ENCODE data around the gene TNFRSF14. TPM values are rescaled to one million over a fixed set of nuclear protein-coding genes. Genes with fewer than 3 reads are reported as not detected.

Gene TNFRSF14
- total RNA-seq, 1 donor from 2014 or later = 177 TPM

DNA sequence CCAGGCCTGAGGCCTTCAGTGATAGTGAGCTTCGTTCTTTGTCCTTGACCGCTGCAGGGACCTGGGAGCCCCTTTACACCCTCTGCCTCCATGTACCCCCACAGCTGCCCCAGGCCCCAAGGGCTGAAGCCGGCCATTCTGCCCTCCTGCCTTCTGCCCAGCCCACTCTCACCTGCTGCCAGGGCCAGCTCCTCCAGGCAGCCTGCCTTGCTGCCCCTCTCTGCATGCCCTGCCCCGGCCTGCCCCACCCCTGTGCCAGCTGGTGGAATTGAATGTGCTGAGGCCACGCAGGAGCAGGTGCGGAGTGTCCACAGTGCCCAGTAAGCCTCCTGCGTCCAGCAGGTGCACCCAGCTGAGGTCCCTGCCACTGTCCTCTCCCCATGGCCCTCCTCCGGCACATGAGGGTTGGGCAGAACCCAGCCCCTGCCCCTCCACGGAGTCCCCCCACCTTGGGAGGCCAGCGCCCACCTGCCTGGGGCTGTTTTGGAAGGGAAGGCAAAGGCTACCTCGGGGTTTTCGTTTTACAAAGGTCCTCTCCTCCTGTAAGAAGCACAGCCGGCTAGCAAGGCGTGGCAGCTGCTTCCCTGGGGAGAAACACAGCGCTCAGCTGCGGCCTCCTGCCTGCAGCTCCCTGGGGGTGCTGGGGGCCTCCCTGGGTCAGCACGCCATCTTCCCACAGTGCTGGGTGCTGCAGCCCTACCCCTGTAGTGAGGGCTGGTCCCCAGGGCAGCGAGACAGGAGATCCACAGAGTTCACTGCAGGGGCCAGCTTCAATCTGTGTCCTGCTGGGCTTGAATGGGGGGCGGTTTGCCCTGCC, 55.7 kb downstream of the TNFRSF14 start:
- no peak for DNase-seq (ENCODE audit: low read depth in 2 of 2)

DNA sequence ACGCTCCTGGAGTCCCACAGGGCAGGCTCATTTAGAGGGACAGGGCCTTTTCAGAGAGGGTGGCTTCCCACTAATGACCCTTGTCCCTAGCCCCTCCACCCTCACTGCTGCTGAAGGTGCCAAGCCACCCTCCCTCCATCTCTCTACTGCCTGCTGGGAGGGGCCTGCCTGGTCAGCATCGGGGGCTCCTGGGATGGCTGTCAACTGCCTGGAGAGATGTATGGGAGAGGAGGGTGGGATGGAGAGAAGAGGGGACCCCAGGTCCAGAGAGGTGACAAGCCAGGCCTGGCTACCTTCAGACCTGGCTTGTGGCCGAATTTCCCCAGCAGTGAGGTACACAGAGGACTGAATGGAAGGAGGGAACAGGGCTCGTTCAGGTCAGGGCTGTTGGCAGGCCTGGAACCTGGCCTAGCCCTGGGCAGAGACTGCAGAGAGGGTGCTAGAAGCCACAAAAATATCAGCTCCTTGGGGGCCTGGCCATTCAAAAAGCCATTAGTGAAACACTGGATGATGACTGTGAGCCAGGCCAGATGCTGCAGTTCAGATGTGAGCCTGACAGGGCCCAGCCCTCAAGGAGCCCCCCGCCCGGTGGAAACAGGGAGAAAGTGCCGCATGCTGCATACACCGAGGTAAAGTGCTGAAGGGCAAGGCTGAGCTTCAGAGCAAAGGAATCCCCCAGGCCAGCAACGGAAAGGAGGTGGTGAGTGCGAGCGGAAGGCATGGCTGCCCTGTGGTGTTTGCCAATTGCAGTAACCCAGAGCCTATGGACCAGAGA, 56.6 kb downstream of the TNFRSF14 start:
- DNase-seq (ENCODE audit: low read depth in 2 of 2) = no peak

Other genes with a start within 250 kb of the TNFRSF14 start
- 3.3 and 4.8 TPM in 2 replicates for gene MORN1, start 164.8 kb upstream of the TNFRSF14 start, total RNA-seq
- 32.7 and 48.6 TPM in 2 replicates for gene RER1, start 164.5 kb upstream of the TNFRSF14 start, total RNA-seq
- gene PEX10, start 143.8 kb upstream of the TNFRSF14 start, total RNA-seq = 24.6 and 26.0 TPM in 2 replicates
- under 0.01 TPM in 2 replicates for gene PLCH2, start 80.1 kb upstream of the TNFRSF14 start, total RNA-seq
- 14.8 and 21.0 TPM in 2 replicates for gene PANK4, start 29.8 kb upstream of the TNFRSF14 start, total RNA-seq
- gene HES5, start 26.1 kb upstream of the TNFRSF14 start, total RNA-seq = not detected in 2 replicates
- gene PRXL2B, start 30.4 kb downstream of the TNFRSF14 start, total RNA-seq = 37.5 and 67.7 TPM in 2 replicates
- gene MMEL1, start 76.6 kb downstream of the TNFRSF14 start, total RNA-seq = 1.4 and 2.8 TPM in 2 replicates
- gene TTC34, start 245.3 kb downstream of the TNFRSF14 start, total RNA-seq = under 0.01 TPM in 2 replicates